K562 (cell line): ENCODE data around the gene ERMN. TPM values are rescaled to one million over a fixed set of nuclear protein-coding genes. Genes with fewer than 3 reads are reported as not detected.

Source experiments
- ATAC-seq: fragments of 200-7000 bp; cut with Tn5 transposase; 3 replicates; pipeline ENCODE4 v1.9.1; 2020; ENCODE audit warnings: moderate library complexity
- BruUV-seq: library from RNA; stranded (reverse); fragments of 400-500 nt; replicated peaks from 2 replicates; lab custom pipeline; 2021; lab: Mats Ljungman, UMichigan
- CTCF ChIA-PET: fragments of 300-600 bp; formaldehyde crosslinking; extraction: SDS; loops from one replicate; lab custom pipeline; 2021; ENCODE audit warnings: low intra/inter-chr PET ratio; lab: Yijun Ruan, JAX
- POLR2A ChIA-PET: fragments of 300-600, 350-650 bp; sonication (Branson Sonifier 250); formaldehyde crosslinking; extraction: SDS; loops from one replicate; lab custom pipeline; 2021; ENCODE audit warnings: antibody characterized with exemption, inconsistent platforms; lab: Yijun Ruan, JAX
- DNase-seq, 4 experiments: peaks; one replicate each; pipeline versions ENCODE4 v3.0.0 to v3.0.0-alpha.2; 2011 to 2018; ENCODE audit warnings: low spot score in 3 of 4, mixed read lengths in 3 of 4; ENCODE audit errors: extremely low read depth in 1 of 4
- FAIRE-seq: peaks from 2 replicates; lab custom pipeline; 2011; peaks lifted over from hg19 to GRCh38; lab: Jason Lieb, UNC
- H2AFZ ChIP-seq: 2 replicates; pipeline ENCODE4 v1.6.0; 2011; ENCODE audit warnings: low read depth, low read length, control low read depth, inconsistent platforms
- H3K27ac ChIP-seq: fragments of 200-600 bp; 3 replicates; pipeline ENCODE4 v1.8.0; 2011; ENCODE audit warnings: low read depth, mild to moderate bottlenecking, control low read depth, inconsistent platforms, low read length, moderate library complexity, mixed read lengths; ENCODE audit errors: extremely low read depth
- H3K27me3 ChIP-seq, 2 experiments: fragments of 300-600 bp in 1 of 2; 2 replicates in 1 of 2; 3 replicates in 1 of 2; pipeline versions ENCODE4 v1.6.0 to v1.8.0; 2011; ENCODE audit warnings: inconsistent platforms in 2 of 2, low read length in 2 of 2, mild to moderate bottlenecking in 1 of 2, mixed read lengths in 1 of 2, moderate library complexity in 1 of 2; ENCODE audit not compliant: control insufficient read depth in 2 of 2, insufficient read depth in 2 of 2
- H3K36me3 ChIP-seq: fragments of 300-600 bp; 3 replicates; pipeline ENCODE4 v1.8.0; 2011; ENCODE audit warnings: mild to moderate bottlenecking, low read length, inconsistent platforms; ENCODE audit not compliant: control insufficient read depth, insufficient read depth
- H3K4me1 ChIP-seq, 2 experiments: fragments of 200-600 bp in 1 of 2; replicated peaks in 1 of 2; 2 replicates in 1 of 2; 3 replicates in 1 of 2; pipeline versions ENCODE4 v1.5.1 to v1.8.0; 2011; ENCODE audit warnings: inconsistent platforms in 2 of 2, low read length in 2 of 2, mild to moderate bottlenecking in 1 of 2, mixed read lengths in 1 of 2, moderate library complexity in 1 of 2; ENCODE audit not compliant: control insufficient read depth in 2 of 2, insufficient read depth in 2 of 2
- H3K4me2 ChIP-seq: 2 replicates; pipeline ENCODE4 v1.6.1; 2011; ENCODE audit warnings: low read length, control low read depth, inconsistent platforms, mixed read lengths; ENCODE audit not compliant: insufficient read depth
- H3K4me3 ChIP-seq: fragments of 200-600 bp; sonication (generic), shearing (Covaris generic); 2 replicates; pipeline ENCODE4 v1.5.1; 2016; ENCODE audit warnings: control low read depth, inconsistent platforms
- H3K79me2 ChIP-seq: fragments of 200-600 bp; 3 replicates; pipeline ENCODE4 v1.8.0; 2011; ENCODE audit warnings: low read length, inconsistent platforms; ENCODE audit not compliant: control insufficient read depth, insufficient read depth
- H3K9ac ChIP-seq, 2 experiments: 2 replicates each; pipeline versions ENCODE4 v1.6.0 to v1.6.1; 2011; ENCODE audit warnings: low read depth in 2 of 2, low read length in 2 of 2, control low read depth in 1 of 2, inconsistent platforms in 1 of 2, mild to moderate bottlenecking in 1 of 2, mixed read lengths in 1 of 2; ENCODE audit not compliant: insufficient read depth in 1 of 2
- H3K9me1 ChIP-seq: one replicate; pipeline ENCODE4 v1.6.0; 2011; ENCODE audit warnings: inconsistent platforms, mild to moderate bottlenecking, low read length, moderate library complexity; ENCODE audit not compliant: control insufficient read depth, insufficient read depth
- H3K9me3 ChIP-seq: replicated peaks from 2 replicates; pipeline ENCODE4 v1.5.1; 2011; ENCODE audit warnings: low read depth, low read length, inconsistent platforms; ENCODE audit not compliant: control insufficient read depth, insufficient read depth
- H4K20me1 ChIP-seq: replicated peaks from 2 replicates; pipeline ENCODE4 v1.6.1; 2011; ENCODE audit warnings: low read length, inconsistent platforms, mixed read lengths; ENCODE audit not compliant: control insufficient read depth, insufficient read depth
- CTBP1 ChIP-seq: fragments of 450-650 bp; IDR thresholded peaks from 2 replicates; pipeline ENCODE4 v1.6.1; 2016; ENCODE audit warnings: borderline replicate concordance
- ERF ChIP-seq: fragments of 450-650 bp; formaldehyde crosslinking; IDR thresholded peaks from 2 replicates; pipeline ENCODE4 v1.4.0; 2020; ENCODE audit warnings: mild to moderate bottlenecking, mixed read lengths
- MTA1 ChIP-seq: fragments of 450-650 bp; IDR thresholded peaks from 2 replicates; pipeline ENCODE4 v1.6.1; 2017; ENCODE audit warnings: borderline replicate concordance
- PKNOX1 ChIP-seq: fragments of 450-650 bp; IDR thresholded peaks from 2 replicates; pipeline ENCODE4 v1.6.1; 2016
- SMAD4 ChIP-seq: fragments of 250-450 bp; sonication (Bioruptor Pico); conservative IDR thresholded peaks from 2 replicates; pipeline ENCODE4 v1.8.0; 2021; ENCODE audit warnings: inconsistent platforms, mild to moderate bottlenecking, moderate library complexity
- SOX6 ChIP-seq: fragments of 450-650 bp; IDR thresholded peaks from 2 replicates; pipeline ENCODE4 v1.6.1; 2014; ENCODE audit warnings: mild to moderate bottlenecking
- SPI1 ChIP-seq: IDR thresholded peaks from 2 replicates; pipeline ENCODE4 v1.6.1; 2011; ENCODE audit warnings: low read depth, low read length, control low read depth, borderline replicate concordance
- ZNF174 ChIP-seq: fragments of 250-450 bp; sonication (Bioruptor Pico); IDR thresholded peaks from 2 replicates; pipeline ENCODE4 v1.4.0; 2020; ENCODE audit warnings: mild to moderate bottlenecking
- ZNF512 ChIP-seq: IDR thresholded peaks from 2 replicates; pipeline ENCODE4 v1.6.1; 2016; ENCODE audit warnings: missing genetic modification characterization, missing compliant biosample characterization
- ZNF717 ChIP-seq: fragments of 250-450 bp; sonication (Bioruptor Pico); IDR thresholded peaks from 2 replicates; pipeline ENCODE4 v1.5.0; 2021
- WGBS: fragments of 100-300 bp; shearing (Covaris generic); methylation state at CpG from one replicate; pipeline ENCODE4 v1.1.6; 2016; ENCODE audit warnings: low coverage, mixed read lengths; ENCODE audit not compliant: insufficient coverage; ENCODE audit errors: missing lambda C conversion rate; 5-methylcytosine and 5-hydroxymethylcytosine counted together
- in situ Hi-C: fragments of 300-500 bp; cut with MboI; formaldehyde crosslinking; loops from 4 replicates; pipeline ENCODE4 v1.15.0; 2018; ENCODE audit warnings: inconsistent platforms, mixed read lengths
- intact Hi-C: fragments of 100-400 bp; cut with micrococcal nuclease; formaldehyde crosslinking; loops from 2 replicates; pipeline ENCODE4 v1.14.2; 2022
- polyA plus RNA-seq, 8 experiments: library from polyadenylated mRNA; depleted of rRNA in 4 of 8; stranded (reverse) in 5 of 8; unstranded in 3 of 8; fragments of >200 nt; fragmentation: Nextera tagmentation in 2 of 8; fragmentation: Illumina TruSeq in 1 of 8; extraction: Ambion mirVana in 2 of 8; extraction: Trizol in 1 of 8; gene quantifications; 2 replicates each; pipeline versions ENCODE4 v1.2.1 to v1.2.3, GENCODE V29; 2011 to 2014; ENCODE audit warnings: inconsistent platforms in 1 of 8, missing spikeins in 1 of 8
- total RNA-seq, 7 experiments: library from RNA; depleted of rRNA in 6 of 7; stranded (reverse); fragments of >200 nt in 6 of 7; fragmentation: Illumina TruSeq in 2 of 7; extraction: Trizol in 2 of 7; gene quantifications; 2 replicates each; pipeline versions ENCODE4 v1.2.1 to v1.2.3, GENCODE V29; 2011 to 2021; ENCODE audit warnings: low replicate concordance in 1 of 7

Gene ERMN
- total and polyA plus RNA-seq, 9 of the 15 experiments (the other 6 are each of a cell fraction or from before 2014, with no cell fraction given), result 0.03 to 0.11 (median 0.05) TPM; not detected in 3

- Histone ChIP-seq H4K20me1 (no peaks in the 10 kb centered on the region), H2AFZ (no peak overlapping the region), H3K4me2 (no peak overlapping the region), H3K4me1 (peaks cover 0 to 3% of the 10 kb centered on the region in 2 experiments; a peak in 2 of 5 replicates), H3K9me1 (no peaks in the 10 kb centered on the region), H3K27me3 (no peaks in the 10 kb centered on the region), H3K4me3 (no peak overlapping the region)
- BruUV-seq, result no TSS peak
- intact Hi-C loops, result no loop called here
- ATAC-seq (no peak), DNase-seq (no peak)
- TF ChIP-seq SPI1, result peak; percentile 12; the same call in 1 of the 2 replicates
- TF ChIP-seq ZNF717 (CRISPR knock-in tag), result no peak
- no peak; the same call in 1 of the 2 replicates for TF ChIP-seq MTA1
- TF ChIP-seq SMAD4 (CRISPR knock-in tag), result 0 out of 2 replicates have a peak, but pooled peaks have one; percentile 17
- peak; percentile 30; the same call in 1 of the 2 replicates for TF ChIP-seq SOX6
- no peak for TF ChIP-seq ZNF174 (CRISPR knock-in tag)
- TF ChIP-seq ERF (CRISPR knock-in tag), result no peak
- TF ChIP-seq ZNF512 (tag), result no peak
- TF ChIP-seq CTBP1, result peak; percentile 54; the same call in 1 of the 2 replicates
- TF ChIP-seq PKNOX1, result peak; percentile 37; the same call in 1 of the 2 replicates
- TF ChIP-seq, all 486 proteins: peak for 5
- WGBS, result 55% methylated on average over 2 of the region's 2 CpGs
- Histone ChIP-seq H3K79me2 (no peaks in the 10 kb centered on the region), H3K36me3 (peaks cover 89% of the 10 kb centered on the region), H3K9me3 (no peaks in the 10 kb centered on the region), H3K27ac (no peak overlapping the region), H3K9ac (no peak overlapping the region)
- POLR2A ChIA-PET, result interaction anchor here (1.0 kb wide), 1 partner anchor 9 kb away, joined by 4 read pairs; no protein-coding TSS in a partner anchor
- FAIRE-seq, result no peak
- in situ Hi-C loops, result no loop called here
- CTCF ChIA-PET, result no interaction called here
These were observed 35.1 kb downstream of the ERMN start for GRCh38 chr2:157290525-157290924.
